WTC11 (cell line): ENCODE results near the gene GPER1.

Experiments
- CREB1 ChIP-seq: sonication (generic); formaldehyde crosslinking; IDR thresholded peaks from 2 replicates; pipeline ENCODE4 v1.8.0; 2023; ENCODE audit warnings: mild to moderate bottlenecking, missing genetic modification reagents
- ZNF317 ChIP-seq: sonication (generic); formaldehyde crosslinking; IDR thresholded peaks from 2 replicates; pipeline ENCODE4 v1.8.1; 2023; ENCODE audit warnings: low read depth, mild to moderate bottlenecking, moderate library complexity, missing genetic modification reagents, borderline replicate concordance
- TF ChIP-seq, protein P1 (sequence below): sonication (generic); formaldehyde crosslinking; IDR thresholded peaks from 2 replicates; pipeline ENCODE4 v1.8.0; 2022; ENCODE audit warnings: missing genetic modification reagents
- TF ChIP-seq, protein P2 (sequence below): fragments of 200-600 bp; IDR thresholded peaks from 2 replicates; pipeline ENCODE4 v1.8.0; 2022; ENCODE audit warnings: antibody characterized with exemption
- TF ChIP-seq, protein P3 (sequence below): sonication (generic); formaldehyde crosslinking; IDR thresholded peaks from 2 replicates; pipeline ENCODE4 v1.8.1; 2022; ENCODE audit warnings: mild to moderate bottlenecking, missing genetic modification reagents, moderate library complexity, borderline replicate concordance

DNA sequence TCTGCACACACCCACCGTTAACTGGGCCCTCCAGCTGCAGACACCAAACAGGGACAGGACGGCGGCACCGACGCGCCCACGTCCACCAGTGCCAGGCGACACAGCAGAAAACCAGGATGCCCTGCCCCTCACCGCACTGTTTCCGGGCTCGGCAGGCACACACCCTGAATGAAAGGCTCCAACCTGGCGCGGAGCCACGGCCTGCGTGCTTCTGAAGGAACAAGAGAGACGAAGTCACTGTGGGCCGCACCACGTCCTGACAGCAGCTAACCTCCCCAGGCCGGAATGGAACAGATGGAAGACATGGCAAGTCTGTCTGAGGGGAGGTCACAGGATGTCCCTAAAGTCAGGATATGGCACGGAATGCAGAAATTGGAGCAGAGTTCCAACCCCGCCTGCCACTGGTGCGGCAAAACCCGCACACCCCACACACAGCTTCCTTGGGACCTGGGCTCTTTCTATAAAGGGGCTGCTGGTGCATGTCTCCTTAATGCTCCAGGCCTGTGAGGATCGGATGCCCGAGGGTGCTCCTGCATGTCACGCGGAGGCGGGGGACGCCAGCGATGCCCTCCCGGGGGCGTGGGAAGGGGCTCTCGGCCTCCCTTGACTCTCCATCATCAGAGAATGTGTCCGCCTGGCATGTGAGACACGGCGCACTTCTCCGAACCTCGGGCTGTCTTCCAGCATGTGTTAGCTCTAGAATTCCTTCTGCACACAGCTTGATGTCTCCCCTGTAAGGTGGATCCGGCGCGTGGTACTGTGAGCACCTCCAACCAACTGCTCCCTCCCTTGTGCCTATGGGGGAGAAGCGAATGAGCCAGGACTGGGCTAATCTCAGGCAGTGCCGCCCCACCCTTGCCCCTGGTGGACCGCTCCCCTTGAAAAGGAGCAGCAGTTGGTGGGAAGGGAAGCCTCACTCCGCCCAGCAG is 3.9 kb upstream of the GPER1 start:
- TF ChIP-seq ZNF317 (CRISPR knock-in tag) (no peak), CREB1 (CRISPR knock-in tag) (no peak)
- TF ChIP-seq, protein P1, sequence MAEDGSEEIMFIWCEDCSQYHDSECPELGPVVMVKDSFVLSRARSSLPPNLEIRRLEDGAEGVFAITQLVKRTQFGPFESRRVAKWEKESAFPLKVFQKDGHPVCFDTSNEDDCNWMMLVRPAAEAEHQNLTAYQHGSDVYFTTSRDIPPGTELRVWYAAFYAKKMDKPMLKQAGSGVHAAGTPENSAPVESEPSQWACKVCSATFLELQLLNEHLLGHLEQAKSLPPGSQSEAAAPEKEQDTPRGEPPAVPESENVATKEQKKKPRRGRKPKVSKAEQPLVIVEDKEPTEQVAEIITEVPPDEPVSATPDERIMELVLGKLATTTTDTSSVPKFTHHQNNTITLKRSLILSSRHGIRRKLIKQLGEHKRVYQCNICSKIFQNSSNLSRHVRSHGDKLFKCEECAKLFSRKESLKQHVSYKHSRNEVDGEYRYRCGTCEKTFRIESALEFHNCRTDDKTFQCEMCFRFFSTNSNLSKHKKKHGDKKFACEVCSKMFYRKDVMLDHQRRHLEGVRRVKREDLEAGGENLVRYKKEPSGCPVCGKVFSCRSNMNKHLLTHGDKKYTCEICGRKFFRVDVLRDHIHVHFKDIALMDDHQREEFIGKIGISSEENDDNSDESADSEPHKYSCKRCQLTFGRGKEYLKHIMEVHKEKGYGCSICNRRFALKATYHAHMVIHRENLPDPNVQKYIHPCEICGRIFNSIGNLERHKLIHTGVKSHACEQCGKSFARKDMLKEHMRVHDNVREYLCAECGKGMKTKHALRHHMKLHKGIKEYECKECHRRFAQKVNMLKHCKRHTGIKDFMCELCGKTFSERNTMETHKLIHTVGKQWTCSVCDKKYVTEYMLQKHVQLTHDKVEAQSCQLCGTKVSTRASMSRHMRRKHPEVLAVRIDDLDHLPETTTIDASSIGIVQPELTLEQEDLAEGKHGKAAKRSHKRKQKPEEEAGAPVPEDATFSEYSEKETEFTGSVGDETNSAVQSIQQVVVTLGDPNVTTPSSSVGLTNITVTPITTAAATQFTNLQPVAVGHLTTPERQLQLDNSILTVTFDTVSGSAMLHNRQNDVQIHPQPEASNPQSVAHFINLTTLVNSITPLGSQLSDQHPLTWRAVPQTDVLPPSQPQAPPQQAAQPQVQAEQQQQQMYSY (CRISPR knock-in tag): no peak
- TF ChIP-seq, protein P2, sequence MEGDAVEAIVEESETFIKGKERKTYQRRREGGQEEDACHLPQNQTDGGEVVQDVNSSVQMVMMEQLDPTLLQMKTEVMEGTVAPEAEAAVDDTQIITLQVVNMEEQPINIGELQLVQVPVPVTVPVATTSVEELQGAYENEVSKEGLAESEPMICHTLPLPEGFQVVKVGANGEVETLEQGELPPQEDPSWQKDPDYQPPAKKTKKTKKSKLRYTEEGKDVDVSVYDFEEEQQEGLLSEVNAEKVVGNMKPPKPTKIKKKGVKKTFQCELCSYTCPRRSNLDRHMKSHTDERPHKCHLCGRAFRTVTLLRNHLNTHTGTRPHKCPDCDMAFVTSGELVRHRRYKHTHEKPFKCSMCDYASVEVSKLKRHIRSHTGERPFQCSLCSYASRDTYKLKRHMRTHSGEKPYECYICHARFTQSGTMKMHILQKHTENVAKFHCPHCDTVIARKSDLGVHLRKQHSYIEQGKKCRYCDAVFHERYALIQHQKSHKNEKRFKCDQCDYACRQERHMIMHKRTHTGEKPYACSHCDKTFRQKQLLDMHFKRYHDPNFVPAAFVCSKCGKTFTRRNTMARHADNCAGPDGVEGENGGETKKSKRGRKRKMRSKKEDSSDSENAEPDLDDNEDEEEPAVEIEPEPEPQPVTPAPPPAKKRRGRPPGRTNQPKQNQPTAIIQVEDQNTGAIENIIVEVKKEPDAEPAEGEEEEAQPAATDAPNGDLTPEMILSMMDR: no peak
- TF ChIP-seq, protein P3, sequence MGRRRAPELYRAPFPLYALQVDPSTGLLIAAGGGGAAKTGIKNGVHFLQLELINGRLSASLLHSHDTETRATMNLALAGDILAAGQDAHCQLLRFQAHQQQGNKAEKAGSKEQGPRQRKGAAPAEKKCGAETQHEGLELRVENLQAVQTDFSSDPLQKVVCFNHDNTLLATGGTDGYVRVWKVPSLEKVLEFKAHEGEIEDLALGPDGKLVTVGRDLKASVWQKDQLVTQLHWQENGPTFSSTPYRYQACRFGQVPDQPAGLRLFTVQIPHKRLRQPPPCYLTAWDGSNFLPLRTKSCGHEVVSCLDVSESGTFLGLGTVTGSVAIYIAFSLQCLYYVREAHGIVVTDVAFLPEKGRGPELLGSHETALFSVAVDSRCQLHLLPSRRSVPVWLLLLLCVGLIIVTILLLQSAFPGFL: no peak
